Measurements from ENCODE around the gene ATP2C2.

The ATP2C2 gene

DNA sequence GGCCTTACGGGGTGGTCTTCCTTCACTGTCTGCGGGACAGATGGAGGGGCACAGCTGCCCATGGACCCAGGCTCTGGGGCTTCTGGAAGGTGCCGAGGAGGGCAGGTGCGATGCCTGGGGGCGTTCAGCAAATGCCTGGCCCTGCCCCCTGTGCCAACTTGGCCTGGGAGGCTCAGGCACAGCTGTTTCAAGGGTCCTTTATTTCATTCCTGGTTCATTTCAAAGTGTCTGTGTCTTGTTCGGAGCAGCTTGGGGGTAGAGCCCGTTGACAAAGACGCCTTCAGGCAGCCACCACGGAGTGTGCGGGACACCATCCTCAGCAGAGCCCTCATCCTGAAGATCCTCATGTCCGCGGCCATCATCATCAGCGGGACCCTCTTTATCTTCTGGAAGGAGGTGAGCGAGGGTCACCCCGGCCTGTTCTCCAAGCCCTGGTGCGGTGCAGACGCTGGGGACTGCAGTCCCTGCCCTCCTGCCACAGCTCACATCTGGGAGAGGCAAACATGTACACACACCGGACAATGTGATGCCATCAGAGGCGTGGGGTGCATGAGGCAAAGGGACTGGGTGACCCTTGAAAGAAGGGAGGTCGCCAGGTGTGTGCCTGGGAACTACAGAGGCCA, 92.2 kb downstream of the ATP2C2 start:
- peak in 3 of 10 donors; percentile 62 to 66 (median 64) for DNase-seq
- intact Hi-C loops (cut with DNase I): no loop called here

GRCh38 chr16:84461029-84461412, 92.7 kb downstream of the ATP2C2 start:
- intact Hi-C loops (cut with DNase I): no loop called here
- peak in 3 of 10 donors; percentile 25 to 56 (median 40) for DNase-seq

GRCh38 chr16:84461413-84462295, 93.3 kb downstream of the ATP2C2 start:
- intact Hi-C loops (cut with DNase I): no loop called here
- DNase-seq: peak in 3 of 10 donors; percentile 55 to 75 (median 75)

DNA sequence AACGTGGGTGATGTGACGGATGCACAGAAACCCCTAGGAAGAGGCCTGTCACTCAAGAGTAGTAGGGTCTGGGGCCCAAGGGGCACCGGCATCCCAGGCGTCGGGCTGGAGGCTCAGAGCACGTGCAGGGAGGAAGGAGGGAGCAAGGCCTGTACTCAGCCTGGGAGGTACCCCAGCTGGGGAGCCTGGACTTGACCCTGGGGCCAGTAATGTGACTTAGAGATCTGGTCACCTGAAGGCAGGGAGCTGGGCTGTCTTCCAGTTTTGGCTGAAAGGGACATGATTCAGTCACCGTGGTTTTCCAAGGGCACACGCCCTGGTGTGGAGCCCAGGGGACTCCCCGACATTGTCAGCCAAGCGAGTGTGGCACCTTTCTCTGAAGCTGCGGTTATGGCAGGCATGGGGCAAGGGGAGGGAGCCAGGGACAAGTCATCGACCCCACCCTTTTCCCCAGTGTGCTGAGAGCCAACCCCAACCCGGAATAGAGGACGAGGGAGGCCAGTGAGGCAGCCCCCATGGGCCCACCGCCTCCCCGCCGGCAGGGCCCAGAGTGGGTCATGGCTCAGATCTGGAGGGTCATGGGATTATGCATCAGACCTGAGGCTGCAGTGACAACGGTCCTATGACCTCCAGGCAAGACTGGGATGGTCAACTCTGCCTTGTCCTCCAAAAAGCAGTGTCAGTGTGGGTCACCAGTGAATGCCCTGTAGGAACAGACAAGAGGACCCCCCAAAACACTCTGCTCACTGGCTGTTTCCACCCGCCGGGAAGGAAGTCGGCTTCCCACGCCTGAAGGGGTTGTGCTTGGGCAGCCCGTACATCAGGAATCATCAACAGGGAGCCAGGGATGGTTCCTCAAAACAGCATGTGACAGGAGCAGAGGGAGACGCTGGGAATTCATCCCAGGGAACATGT, 94.2 kb downstream of the ATP2C2 start:
- intact Hi-C loops (cut with DNase I): no loop called here
- DNase-seq: peak in 3 of 10 donors; percentile 39 to 67 (median 51)

DNA sequence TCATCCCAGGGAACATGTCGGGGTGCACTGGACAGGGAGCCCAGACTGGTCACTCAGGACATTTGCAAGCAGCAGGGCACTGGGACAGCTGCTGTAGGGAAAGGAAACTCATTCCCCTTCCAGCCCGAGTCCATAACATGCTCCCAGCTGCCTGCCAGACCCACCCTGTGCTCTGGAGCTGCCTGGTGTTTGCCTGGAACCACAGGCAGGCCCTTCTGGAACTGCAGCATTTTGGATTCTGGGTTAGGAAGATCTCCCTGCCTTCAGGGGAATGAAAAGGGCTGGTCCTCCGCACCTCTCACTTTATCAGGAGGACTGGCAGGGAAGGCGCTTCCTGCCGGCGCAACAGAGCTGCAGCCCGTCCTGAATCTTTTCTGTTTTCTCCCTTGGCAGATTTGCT, 94.9 kb downstream of the ATP2C2 start:
- DNase-seq: peak in 3 of 10 donors; percentile 1 to 79 (median 22)
- intact Hi-C loops (cut with DNase I): no loop called here

DNA sequence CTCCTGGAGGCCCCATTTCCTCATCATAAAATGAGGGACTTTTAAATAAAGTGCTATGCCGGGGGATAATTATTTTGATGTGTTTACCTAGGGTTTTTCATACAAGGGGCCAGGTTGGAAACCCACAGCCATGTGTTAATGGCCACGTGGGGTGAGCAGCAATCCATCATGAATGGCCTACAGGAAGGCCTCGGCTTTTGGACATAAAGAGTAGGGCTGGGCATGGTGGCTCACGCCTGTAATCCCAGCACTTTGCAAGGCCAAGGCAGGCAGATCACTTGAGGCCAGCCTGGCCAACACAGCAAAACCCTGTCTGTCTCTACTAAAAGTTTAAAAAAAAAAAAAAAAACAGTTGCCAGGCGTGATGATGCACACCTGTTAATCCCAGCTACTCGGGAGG, 95.8 kb downstream of the ATP2C2 start:
- intact Hi-C loops (cut with DNase I): no loop called here
- DNase-seq: peak in 3 of 10 donors; percentile 17 to 59 (median 23)

DNA sequence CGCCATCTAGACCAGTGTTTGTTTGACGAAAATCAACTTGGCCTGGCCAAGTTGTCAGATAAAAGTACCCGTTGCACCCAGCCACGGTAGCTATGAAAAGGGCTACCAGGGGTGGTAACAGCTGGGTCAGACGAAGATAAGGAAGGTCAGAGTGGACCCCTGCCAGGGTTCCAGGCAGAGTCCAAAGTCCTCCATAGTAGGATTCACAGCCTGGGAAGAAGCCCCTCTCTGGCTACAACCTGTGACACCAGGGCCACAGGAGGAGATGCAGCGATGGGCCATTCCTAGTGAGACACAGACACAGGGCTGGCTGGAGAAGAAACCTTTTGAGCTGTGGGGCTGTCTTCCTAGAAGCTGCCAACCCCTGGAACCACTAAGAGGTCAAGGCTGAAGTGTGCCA, 96.8 kb downstream of the ATP2C2 start:
- intact Hi-C loops (cut with DNase I): no loop called here
- DNase-seq: peak in 1 of 10 donors; percentile 14

DNA sequence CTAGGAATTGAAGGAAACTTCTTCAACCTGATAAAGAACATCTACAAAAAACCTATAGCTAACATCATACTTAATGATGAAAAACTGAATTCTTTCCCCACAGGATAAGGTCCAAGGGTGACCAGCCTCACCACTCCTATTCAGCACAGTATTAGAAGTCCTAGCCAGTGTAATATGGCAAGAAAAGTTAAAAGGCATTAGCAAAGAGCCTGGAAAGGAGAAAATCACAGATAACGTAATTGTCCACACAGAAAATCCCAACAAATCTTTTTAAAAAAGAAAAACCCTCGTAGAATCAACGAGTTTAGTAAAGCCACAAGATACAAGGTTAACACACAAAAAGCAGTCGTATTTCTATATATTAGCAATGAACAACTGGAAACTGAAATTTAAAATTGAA, 98.4 kb downstream of the ATP2C2 start:
- intact Hi-C loops (cut with DNase I): no loop called here
- no peak for DNase-seq

DNA sequence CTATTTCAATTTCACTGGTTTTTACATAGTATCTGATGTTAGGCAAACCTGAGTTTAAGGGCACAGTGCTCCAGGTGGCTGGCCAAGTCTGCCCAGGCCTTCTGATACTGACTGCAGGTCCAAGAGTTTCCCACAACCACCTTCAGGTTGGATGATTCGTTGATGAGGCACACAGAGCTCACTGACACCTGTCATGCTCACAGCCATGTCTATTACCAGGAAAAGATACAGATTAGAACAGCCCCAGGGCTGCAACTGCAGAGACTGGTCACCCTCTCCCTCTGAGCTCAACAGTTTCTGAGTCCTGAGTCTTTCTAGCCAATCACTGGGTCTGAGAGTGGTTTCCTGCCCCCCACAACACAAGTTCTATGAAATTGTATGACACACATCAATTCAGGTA, 98.9 kb downstream of the ATP2C2 start:
- DNase-seq: no peak
- intact Hi-C loops (cut with DNase I): no loop called here

- DNase-seq: no peak
- intact Hi-C loops (cut with DNase I): no loop called here
Observed at GRCh38 chr16:84467709-84468108, 99.4 kb downstream of the ATP2C2 start.

DNA sequence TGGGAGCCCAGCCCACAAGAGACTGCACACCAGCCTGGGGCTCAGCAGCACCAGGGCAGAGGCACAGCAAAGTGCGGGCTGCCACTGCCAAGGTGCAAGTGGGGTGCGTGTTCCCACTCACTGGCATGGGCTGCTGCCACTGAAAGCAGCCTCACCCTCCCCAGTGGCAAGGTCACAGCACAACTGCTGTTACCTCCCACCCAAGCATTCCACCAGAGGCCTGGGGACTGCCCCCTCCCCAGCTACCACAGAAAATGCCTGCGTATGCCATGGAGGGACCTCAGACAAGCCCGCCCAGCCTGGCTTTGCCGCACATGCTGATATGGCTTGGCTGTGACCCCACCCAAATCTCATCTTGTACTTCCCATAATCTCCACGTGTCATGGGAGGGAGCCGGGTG, 103.0 kb downstream of the ATP2C2 start:
- DNase-seq: peak in 2 of 10 donors; percentile 52 to 57
- intact Hi-C loops (cut with DNase I): no loop called here

GRCh38 chr16:84471966-84472365, 103.6 kb downstream of the ATP2C2 start:
- intact Hi-C loops (cut with DNase I): no loop called here
- peak in 2 of 10 donors; percentile 41 to 61 for DNase-seq

- intact Hi-C loops (cut with DNase I): no loop called here
- peak in 1 of 10 donors; percentile 57 for DNase-seq
Observed at GRCh38 chr16:84475643-84476240, 107.4 kb downstream of the ATP2C2 start.

DNA sequence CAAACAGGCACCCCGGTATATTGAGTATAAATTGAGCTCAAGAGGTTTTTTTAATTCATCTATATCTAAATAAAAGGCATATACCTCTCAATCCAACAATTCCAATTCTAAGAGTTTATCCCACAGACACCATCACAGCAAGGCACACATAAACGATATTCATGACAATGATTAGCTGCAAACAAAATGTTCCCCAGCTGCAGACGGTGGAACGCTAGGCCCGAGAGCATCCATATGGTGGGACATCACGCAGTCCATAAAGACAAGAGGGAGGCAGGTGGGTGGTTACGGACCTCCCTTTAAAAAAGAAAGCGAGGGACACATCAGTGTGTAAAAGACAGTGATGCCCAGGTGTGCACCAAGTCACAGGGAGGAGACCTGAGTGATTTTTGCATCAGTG, 108.1 kb downstream of the ATP2C2 start:
- peak in 2 of 10 donors; percentile 22 to 35 for DNase-seq
- intact Hi-C loops (cut with DNase I): no loop called here

DNA sequence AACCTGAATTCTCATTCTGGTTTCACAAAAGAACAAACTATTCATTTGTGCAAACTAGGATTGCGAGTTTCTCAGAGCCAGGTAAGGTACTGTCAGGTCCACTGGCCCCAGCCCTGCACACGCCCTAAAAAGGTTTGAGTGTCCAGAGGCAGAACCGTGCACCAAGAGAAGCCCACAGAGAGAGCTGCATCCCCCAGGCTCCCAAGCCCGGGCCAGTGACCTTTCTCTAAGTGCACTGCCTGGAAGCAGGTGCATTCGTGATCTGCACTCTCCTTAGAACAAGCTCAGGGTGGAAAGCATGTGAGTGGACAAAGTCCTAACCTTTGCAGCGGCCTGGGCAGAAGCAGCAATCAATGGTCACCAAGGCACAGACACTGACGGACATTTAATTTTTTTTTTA, 109.3 kb downstream of the ATP2C2 start:
- peak in 2 of 10 donors; percentile 22 to 32 for DNase-seq
- intact Hi-C loops (cut with DNase I): no loop called here

DNA sequence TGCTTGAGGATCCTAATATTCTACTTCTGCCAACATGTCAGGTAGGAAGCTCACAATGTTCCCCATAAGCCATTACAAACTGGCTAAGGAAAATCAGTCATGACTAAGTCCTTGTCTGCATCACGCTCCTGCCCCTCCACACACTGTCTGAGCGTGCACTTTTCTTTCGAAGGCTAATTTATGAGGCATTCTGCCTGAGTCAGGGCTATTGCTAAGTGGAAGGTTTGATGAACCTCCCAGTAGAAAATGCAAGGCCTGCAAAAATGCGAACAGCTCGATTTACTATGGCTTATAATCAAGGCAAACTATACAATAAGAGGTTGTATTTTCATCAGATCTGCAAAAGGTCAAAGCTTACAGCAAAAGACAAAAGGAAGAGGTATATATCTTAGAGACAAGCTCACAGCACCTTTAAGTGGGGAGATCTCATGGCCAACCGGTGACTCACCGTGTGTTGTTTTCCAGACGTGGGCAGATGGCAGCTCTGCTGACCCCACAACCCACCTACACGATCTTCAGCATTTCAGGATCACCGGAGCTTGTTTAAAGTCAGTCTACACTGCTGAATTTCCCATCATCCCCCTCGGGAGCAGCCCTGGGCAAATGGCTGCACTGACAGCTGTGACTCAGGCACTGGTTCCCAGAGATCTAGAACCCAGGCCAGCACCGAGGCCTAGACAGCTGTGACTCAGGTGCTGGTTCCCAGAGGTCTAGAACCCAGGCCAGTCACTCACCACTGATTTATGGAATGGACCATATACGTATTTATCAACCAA, 110.0 kb downstream of the ATP2C2 start:
- peak in 2 of 10 donors; percentile 70 to 72 for DNase-seq
- intact Hi-C loops (cut with DNase I): no loop called here

GRCh38 chr16:84479716-84480450, 111.5 kb downstream of the ATP2C2 start:
- peak in 2 of 10 donors; percentile 42 to 78 for DNase-seq
- intact Hi-C loops (cut with DNase I): loop anchor here (5.0 to 10.0 kb wide), 2 partner anchors 73 to 395 kb away; no protein-coding TSS in a partner anchor

DNA sequence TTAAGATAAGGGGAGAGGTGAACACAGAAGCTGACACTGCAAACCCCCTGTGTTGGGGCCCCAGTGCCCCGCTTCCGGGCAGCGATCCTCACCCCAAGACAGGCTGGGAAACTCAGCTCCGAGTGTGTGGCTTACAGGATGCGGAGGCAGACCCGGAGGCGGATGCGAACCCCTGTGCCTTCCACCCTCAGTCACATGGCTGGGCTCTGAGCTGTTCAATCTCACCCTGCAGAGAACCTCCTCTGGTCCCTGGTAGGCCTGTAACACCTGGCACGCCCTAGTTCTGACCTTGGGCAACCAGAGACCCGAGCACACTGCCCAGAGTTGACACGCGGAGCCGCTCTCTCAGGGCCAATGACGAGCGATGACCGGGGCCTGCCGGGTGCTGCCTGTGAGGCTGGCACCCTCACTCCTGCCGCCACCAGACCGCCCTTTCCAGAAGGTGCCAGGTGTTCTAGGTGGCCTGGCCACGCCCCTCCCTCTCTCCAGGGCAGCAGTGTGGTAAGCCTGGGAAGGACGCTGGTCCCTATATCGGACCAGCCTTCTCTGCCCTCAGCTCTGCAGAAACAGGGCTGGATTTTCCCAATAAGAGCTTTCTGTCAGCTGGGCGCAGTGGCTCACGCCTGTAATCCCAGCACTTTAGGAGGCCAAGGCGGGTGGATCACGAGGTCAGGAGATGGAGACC, 112.9 kb downstream of the ATP2C2 start:
- intact Hi-C loops (cut with DNase I): loop anchor here (5.0 to 10.0 kb wide), 2 partner anchors 74 to 396 kb away; no protein-coding TSS in a partner anchor
- peak in 2 of 10 donors; percentile 78 to 86 for DNase-seq
